HG03439 (cell line): ENCODE results near the gene NFIA.

Experiments used
- ATAC-seq: cut with Tn5 transposase; IDR thresholded peaks from one replicate; pipeline ENCODE4 v1.9.1; 2021; ENCODE audit warnings: mild to moderate bottlenecking, moderate library complexity; ENCODE audit not compliant: unreplicated experiment

Gene NFIA

DNA sequence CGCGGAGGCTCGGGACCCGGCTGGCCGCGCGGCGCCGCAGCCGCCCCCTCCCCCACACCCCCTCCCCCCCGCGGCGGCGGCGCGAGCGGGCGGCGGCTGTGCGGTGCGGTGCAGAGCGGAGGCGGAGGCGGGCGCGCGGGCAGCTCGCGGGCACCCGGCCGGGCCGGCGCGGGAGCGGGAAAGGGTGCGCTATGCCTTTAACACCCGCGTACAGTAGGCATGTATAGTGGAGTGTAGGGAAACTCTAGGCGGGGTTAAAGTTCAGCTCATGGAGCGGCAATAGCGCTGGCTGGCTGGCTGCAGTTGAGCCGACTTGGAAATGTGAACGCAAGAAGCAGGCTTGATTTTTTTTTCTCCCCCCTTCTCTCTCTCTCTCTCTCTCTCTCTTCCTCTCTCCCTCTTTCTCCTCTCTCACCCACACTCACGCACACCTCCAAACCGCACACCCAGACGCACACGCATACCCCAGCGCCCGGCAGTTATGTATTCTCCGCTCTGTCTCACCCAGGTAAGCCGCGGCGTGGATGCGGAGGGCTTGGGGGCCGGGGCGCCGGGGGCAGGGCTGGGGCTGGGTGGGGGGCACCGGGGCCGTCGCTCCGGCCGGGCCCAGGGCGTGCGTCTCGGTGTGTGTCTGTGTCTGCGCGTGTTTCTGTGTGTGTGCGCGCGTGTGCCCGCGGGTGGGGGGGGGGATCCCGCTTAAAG, at the start of gene NFIA:
TSS of gene NFIA (plus strand) at position 251 of the 702 bp plus-strand sequence.
- no peak for ATAC-seq

GRCh38 chr1:61035880-61036279, 46.5 kb upstream of the NFIA start:
- ATAC-seq: no peak

- no peak for ATAC-seq
These were observed 39.8 kb upstream of the NFIA start for GRCh38 chr1:61042466-61043009.

DNA sequence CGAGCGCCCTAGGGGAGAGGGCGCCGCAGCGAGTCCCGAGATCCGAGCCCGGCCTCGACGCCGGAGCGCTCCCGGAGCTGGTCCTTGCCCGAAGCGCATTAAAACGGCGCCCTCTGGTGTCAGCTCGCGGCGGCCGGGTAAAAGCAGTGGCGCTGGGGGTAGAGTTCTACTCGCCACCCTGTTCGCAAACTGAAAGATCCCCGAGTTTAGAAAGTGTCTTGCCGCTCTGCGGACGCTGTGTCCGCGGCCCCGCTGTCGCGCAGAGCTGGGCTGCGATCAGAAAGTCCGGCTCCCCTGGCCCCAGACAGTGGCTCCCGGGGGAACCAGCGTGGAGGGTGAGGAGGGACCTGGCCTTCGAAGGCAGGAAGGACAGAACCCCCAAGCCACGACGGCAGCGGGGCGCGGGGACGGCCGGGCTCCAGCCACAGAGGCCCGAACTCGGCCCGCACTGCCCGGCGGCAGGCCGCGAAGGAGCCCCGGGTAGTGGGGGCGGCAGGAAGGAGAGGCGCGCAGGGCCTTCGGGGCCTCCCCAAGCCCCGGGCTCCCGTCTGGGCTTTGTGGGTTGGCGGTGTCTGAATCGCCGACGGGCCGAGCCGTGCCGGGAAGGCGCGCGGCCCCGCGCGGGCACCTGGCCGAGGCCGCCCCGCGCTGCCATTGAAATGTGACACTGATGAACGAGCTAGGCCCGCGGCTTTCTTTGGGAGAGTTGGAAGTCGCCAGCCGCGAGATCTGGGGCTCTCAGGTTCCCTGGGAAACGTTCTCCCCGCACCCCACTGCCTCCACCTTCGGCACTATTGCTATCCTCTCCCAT, 39.1 kb upstream of the NFIA start:
- no peak for ATAC-seq

DNA sequence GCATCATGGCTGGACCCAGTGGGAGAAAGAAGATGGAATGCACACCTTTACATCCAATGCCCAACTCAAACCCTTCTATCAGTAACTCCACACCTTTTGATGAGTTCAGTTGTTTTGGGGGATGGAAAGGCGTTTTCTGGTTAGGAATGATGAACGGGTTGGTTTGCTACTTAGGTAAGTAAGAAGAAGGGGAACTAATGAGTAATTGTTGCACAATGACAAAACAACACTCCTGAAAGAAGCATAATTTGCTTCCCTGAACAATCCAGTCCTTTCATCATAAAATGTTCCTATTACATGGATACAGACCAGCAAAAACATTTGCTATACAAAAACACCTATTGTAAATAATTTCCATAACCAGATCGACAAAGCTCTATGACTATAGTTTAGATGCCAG, 35.9 kb upstream of the NFIA start:
- no peak for ATAC-seq

GRCh38 chr1:61047061-61047460, 35.3 kb upstream of the NFIA start:
- ATAC-seq: no peak

DNA sequence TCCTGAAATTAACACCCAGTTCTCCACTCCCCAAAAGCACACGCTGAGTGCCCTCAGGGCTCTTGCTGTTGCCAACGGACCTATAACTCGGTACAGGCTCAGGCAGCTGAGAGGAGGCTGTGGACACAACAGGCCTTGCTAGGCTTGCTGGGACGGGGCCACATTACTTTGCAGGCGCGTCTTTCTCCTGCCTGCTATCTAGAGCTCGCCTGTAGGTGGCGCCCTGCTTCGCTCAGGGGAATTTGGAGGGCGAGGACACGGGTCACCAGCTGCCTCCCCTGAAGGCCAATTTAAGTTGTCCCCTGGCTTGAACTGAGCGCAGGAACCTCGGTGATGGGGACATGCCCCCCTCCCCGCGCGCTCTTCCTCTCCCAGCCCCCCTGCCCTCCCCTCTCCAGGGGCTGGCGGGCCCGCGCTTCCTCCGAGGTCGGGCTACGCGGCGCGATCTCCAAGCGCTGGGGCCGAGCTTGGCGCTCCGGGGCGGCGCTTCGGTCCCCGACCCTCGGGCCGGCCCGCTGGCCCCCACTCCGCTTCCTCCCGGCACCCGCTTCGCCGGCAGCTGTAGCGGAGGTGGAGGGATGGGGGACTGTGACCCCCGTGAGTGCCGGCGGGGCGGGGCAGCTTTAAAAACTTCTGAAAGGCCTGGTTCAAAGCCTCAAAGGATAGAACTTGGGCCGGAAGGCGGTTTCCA, 32.4 kb upstream of the NFIA start:
- ATAC-seq: peak; percentile 86

GRCh38 chr1:61050541-61051442, 31.6 kb upstream of the NFIA start:
- peak; percentile 24 for ATAC-seq

GRCh38 chr1:61051443-61051718, 31.0 kb upstream of the NFIA start:
- no peak for ATAC-seq

DNA sequence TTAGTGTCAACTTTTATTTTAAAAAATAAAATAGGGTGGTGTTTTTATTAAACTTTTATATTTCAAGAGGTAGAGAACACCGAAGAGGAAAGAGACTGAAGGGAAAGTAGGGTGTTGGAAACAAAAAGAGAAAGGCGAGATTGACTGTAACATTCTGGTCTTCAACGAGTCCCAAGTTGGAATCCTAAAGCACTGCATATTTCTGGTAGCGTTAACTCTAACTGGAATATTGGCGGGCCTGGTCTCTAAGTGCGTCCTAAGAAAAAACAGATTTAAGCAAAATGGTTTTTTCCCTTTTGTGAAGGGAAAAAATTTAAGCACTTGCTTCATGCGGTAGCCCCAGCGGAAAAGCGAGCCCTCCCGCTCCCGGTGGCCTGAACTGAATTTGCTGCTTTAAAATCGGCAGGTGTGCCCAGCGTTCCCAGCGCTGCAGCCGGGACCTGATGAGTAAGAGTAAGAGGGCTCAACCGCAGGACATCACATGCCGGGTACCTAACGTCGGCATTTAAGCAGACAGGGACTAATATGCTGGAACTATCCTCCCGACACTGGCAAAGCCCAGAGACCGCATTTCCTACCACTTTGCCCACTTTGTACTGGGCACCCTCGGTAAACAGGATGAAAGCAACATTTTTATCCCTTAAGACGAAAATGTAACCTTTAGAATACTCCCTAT, 30.5 kb upstream of the NFIA start:
- no peak for ATAC-seq

DNA sequence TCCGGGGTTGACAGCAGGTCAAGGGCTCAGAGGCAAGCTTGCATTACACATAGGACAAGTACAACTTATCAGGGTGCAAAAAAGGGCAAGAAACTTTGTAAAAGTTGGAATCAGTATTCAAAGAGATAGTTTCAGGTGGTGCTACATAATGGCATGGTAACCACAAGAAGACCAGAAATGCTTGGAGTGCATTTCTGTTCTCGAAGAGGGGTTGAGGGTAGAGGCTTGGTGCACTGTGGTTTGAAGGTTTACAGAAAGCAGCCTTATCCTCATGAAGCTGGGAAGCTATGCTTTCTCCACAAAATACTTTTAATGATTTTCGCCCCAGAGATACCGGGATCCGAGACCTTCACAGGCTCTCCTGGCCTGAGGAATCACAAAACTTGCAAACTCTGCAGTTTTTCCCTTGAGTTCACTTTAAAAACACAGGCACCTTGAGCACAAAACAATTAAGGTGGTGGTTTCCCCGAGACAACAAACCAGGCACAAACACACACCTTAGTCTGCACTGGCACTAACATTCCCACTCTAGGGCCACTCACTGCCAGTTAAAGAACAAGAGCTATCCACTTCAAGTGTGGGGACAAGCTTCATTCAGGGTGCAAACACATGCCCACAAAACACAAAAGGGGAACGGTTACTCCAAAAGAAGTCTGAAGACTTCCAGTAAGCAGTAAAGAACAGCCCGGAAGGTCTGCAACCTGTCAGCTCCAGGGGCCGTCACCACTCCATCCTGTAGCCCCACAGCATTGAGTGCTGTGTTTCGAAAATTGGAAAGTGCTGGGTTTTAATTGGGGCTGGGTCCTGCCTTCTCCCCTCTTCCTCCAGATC, 29.8 kb upstream of the NFIA start:
- no peak for ATAC-seq

GRCh38 chr1:61053226-61053711, 29.1 kb upstream of the NFIA start:
- no peak for ATAC-seq

- no peak for ATAC-seq
These were observed 28.4 kb upstream of the NFIA start for GRCh38 chr1:61053712-61054600.

GRCh38 chr1:61054601-61054993, 27.8 kb upstream of the NFIA start:
- no peak for ATAC-seq

DNA sequence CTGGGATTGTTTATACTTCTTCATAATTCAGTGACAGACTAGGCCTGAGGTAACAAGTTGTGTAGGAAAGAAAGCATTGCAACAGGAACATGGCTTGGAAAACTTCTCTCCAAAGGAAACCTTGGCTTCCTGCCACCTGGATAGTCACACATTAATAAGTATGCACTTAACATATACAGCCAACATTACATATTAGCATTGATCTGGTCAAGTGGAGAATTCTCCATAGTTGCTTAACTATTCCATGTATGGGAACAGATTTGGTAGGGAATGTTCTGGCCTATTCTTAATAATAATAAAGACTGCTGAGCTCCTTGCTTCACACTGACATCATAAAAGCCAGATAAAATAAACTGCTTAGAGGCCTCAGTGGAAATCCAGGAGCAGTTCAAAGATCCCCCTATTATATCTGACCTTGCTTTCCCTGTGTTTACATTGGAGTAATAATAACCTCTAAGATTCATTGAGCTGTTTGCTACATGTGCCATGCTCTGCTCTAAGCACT, 27.2 kb upstream of the NFIA start:
- ATAC-seq: no peak

GRCh38 chr1:61056196-61056572, 26.2 kb upstream of the NFIA start:
- no peak for ATAC-seq

- ATAC-seq: no peak
These were observed 25.6 kb upstream of the NFIA start for GRCh38 chr1:61056573-61057439.
